GM19023 (cell line): ENCODE measurements around the gene MACROH2A1.

Experiments used
- ATAC-seq: cut with Tn5 transposase; IDR thresholded peaks from one replicate; pipeline ENCODE4 v1.9.1; 2021; ENCODE audit warnings: mild to moderate bottlenecking, moderate library complexity; ENCODE audit not compliant: unreplicated experiment

The MACROH2A1 gene

GRCh38 chr5:135294793-135295192 lies 104.2 kb downstream of the MACROH2A1 start:
- no peak for ATAC-seq

GRCh38 chr5:135289651-135290050 lies 109.4 kb downstream of the MACROH2A1 start:
- ATAC-seq, result no peak

GRCh38 chr5:135287551-135287950 lies 111.5 kb downstream of the MACROH2A1 start:
- no peak for ATAC-seq
